ENCODE data around the gene EIF1. TPM values are rescaled to one million over a fixed set of nuclear protein-coding genes. Genes with fewer than 3 reads are reported as not detected.

Gene EIF1
- polyA plus RNA-seq, 1 donor (not counting 4 experiments of a cell fraction or from before 2014, with no cell fraction given) = 308 TPM

GRCh38 chr17:41738801-41739112 lies 50.1 kb downstream of the EIF1 start:
- Histone ChIP-seq H3K36me3 (ENCODE audit: control insufficient read depth in 2 of 2, extremely low read depth in 1 of 2, insufficient read depth in 2 of 2, low read length in 2 of 2) (no peaks in the 10 kb centered on the region), H3K4me1 (ENCODE audit: control insufficient read depth, extremely low read depth, insufficient read depth, low read length) (peaks cover 52% of the 10 kb centered on the region), H3K79me2 (ENCODE audit: control insufficient read depth, insufficient read depth, low read length) (no peaks in the 10 kb centered on the region), H2AFZ (ENCODE audit: control insufficient read depth, low read length) (no peak overlapping the region), H3K9ac (ENCODE audit: control insufficient read depth, extremely low read depth, insufficient read depth, low read length) (peak overlapping the region; percentile 86), H3K27me3 (ENCODE audit: control insufficient read depth, extremely low read depth, insufficient read depth, low read length) (peaks cover 22% of the 10 kb centered on the region), H3K27ac (ENCODE audit: control insufficient read depth, insufficient read depth, low read length) (peak overlapping the region; percentile 77), H4K20me1 (ENCODE audit: control insufficient read depth, extremely low read depth, insufficient read depth, low read length) (no peaks in the 10 kb centered on the region), H3K4me2 (ENCODE audit: control insufficient read depth, extremely low read depth, insufficient read depth, low read depth, low read length) (no peak overlapping the region), H3K9me1 (ENCODE audit: control insufficient read depth, extremely low read depth, insufficient read depth, low read length) (peaks cover 6% of the 10 kb centered on the region), H3K9me3 (ENCODE audit: control insufficient read depth, low read depth, low read length) (no peaks in the 10 kb centered on the region), H3K4me3 (ENCODE audit: control insufficient read depth in 2 of 3, extremely low read depth in 1 of 3, insufficient read depth in 2 of 3, low read depth in 1 of 3, low read length in 3 of 3) (no peak overlapping the region)
- FAIRE-seq (no peak), DNase-seq (ENCODE audit: low read depth, low spot score) (no peak)
- TF ChIP-seq EZH2 (IDR thresholded peaks at IDR 0.05; ENCODE audit: low read length) = no peak
- dilution Hi-C loops (cut with MboI; ENCODE audit: extremely low pct_ligation_motif_present, low sequenced_read_pairs) = no loop called here

DNA sequence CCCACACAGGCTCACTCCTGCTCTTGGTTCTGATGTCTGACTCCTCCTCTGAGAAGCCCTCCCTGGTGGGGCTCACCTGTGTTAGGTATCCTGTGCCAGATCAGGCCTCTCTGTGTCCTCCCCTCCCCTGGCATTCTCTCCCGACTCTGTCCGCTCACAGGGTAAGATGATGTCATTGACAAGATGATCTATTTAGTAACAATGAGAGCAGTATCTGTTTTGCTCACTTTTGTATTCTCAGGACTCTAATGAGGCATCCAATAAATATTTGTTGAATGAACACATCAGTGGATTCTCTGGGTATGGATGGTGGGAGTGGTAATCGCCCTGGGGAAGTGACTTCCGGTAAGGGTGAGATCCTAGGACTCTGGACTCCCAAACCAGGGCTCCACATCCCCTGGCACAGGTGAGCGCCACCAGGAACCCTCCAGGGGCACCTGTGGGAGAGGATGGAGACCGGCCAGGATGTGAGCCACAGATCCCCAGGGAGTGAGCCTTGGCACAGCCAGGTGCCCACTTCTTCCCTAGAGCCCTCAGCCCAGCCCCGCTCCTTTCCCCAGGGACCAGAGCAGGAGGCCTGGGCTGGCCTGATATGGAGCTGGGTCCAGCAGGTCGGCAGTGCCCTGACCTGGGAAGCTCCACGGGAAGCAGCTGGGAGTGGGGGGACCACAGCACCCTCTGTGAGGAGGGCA lies 51.1 kb downstream of the EIF1 start:
- peaks cover 6% of the 10 kb centered on the region for H3K9me1 ChIP-seq (ENCODE audit: control insufficient read depth, extremely low read depth, insufficient read depth, low read length)
- DNase-seq (ENCODE audit: low read depth, low spot score) = peak; percentile 74
- peak overlapping the region; percentile 12 for H2AFZ ChIP-seq (ENCODE audit: control insufficient read depth, low read length)
- peaks cover 45% of the 10 kb centered on the region for H3K4me1 ChIP-seq (ENCODE audit: control insufficient read depth, extremely low read depth, insufficient read depth, low read length)
- H3K79me2 ChIP-seq (ENCODE audit: control insufficient read depth, insufficient read depth, low read length) = no peaks in the 10 kb centered on the region
- H3K4me3 ChIP-seq (ENCODE audit: control insufficient read depth in 2 of 3, extremely low read depth in 1 of 3, insufficient read depth in 2 of 3, low read depth in 1 of 3, low read length in 3 of 3) = peak overlapping the region in 1 of 3 experiments; percentile 49
- H3K27me3 ChIP-seq (ENCODE audit: control insufficient read depth, extremely low read depth, insufficient read depth, low read length) = peaks cover 11% of the 10 kb centered on the region
- H3K9ac ChIP-seq (ENCODE audit: control insufficient read depth, extremely low read depth, insufficient read depth, low read length) = peak overlapping the region; percentile 86
- dilution Hi-C loops (cut with MboI; ENCODE audit: extremely low pct_ligation_motif_present, low sequenced_read_pairs) = no loop called here
- no peaks in the 10 kb centered on the region for H3K36me3 ChIP-seq (ENCODE audit: control insufficient read depth in 2 of 2, extremely low read depth in 1 of 2, insufficient read depth in 2 of 2, low read length in 2 of 2)
- H3K4me2 ChIP-seq (ENCODE audit: control insufficient read depth, extremely low read depth, insufficient read depth, low read depth, low read length) = peak overlapping the region; percentile 52
- H3K9me3 ChIP-seq (ENCODE audit: control insufficient read depth, low read depth, low read length) = no peaks in the 10 kb centered on the region
- peak; percentile 73 for FAIRE-seq
- H4K20me1 ChIP-seq (ENCODE audit: control insufficient read depth, extremely low read depth, insufficient read depth, low read length) = no peaks in the 10 kb centered on the region
- no peak for TF ChIP-seq EZH2 (IDR thresholded peaks at IDR 0.05; ENCODE audit: low read length)
- no peak for TF ChIP-seq CTCF (optimal IDR thresholded peaks at IDR 0.05 in 1 of 3, IDR thresholded peaks at IDR 0.05 in 1 of 3, conservative IDR thresholded peaks at IDR 0.05 in 1 of 3; ENCODE audit: extremely low read depth in 1 of 3, insufficient read depth in 2 of 3, low read length in 3 of 3)
- peak overlapping the region; percentile 95 for H3K27ac ChIP-seq (ENCODE audit: control insufficient read depth, insufficient read depth, low read length)

- FAIRE-seq (no peak), DNase-seq (ENCODE audit: low read depth, low spot score) (no peak)
- Histone ChIP-seq H3K79me2 (ENCODE audit: control insufficient read depth, insufficient read depth, low read length) (no peaks in the 10 kb centered on the region), H3K9me1 (ENCODE audit: control insufficient read depth, extremely low read depth, insufficient read depth, low read length) (peaks cover 6% of the 10 kb centered on the region), H3K4me3 (ENCODE audit: control insufficient read depth in 2 of 3, extremely low read depth in 1 of 3, insufficient read depth in 2 of 3, low read depth in 1 of 3, low read length in 3 of 3) (no peak overlapping the region), H3K27me3 (ENCODE audit: control insufficient read depth, extremely low read depth, insufficient read depth, low read length) (peaks cover 8% of the 10 kb centered on the region), H3K9ac (ENCODE audit: control insufficient read depth, extremely low read depth, insufficient read depth, low read length) (peak overlapping the region; percentile 67), H3K4me1 (ENCODE audit: control insufficient read depth, extremely low read depth, insufficient read depth, low read length) (peaks cover 45% of the 10 kb centered on the region), H2AFZ (ENCODE audit: control insufficient read depth, low read length) (no peak overlapping the region), H3K27ac (ENCODE audit: control insufficient read depth, insufficient read depth, low read length) (peak overlapping the region; percentile 95), H3K9me3 (ENCODE audit: control insufficient read depth, low read depth, low read length) (no peaks in the 10 kb centered on the region), H3K4me2 (ENCODE audit: control insufficient read depth, extremely low read depth, insufficient read depth, low read depth, low read length) (peak overlapping the region; percentile 52), H4K20me1 (ENCODE audit: control insufficient read depth, extremely low read depth, insufficient read depth, low read length) (no peaks in the 10 kb centered on the region), H3K36me3 (ENCODE audit: control insufficient read depth in 2 of 2, extremely low read depth in 1 of 2, insufficient read depth in 2 of 2, low read length in 2 of 2) (no peaks in the 10 kb centered on the region)
- dilution Hi-C loops (cut with MboI; ENCODE audit: extremely low pct_ligation_motif_present, low sequenced_read_pairs) = no loop called here
- no peak for TF ChIP-seq EZH2 (IDR thresholded peaks at IDR 0.05; ENCODE audit: low read length)
- no peak for TF ChIP-seq CTCF (optimal IDR thresholded peaks at IDR 0.05 in 1 of 3, IDR thresholded peaks at IDR 0.05 in 1 of 3, conservative IDR thresholded peaks at IDR 0.05 in 1 of 3; ENCODE audit: extremely low read depth in 1 of 3, insufficient read depth in 2 of 3, low read length in 3 of 3)
These were observed 51.8 kb downstream of the EIF1 start for GRCh38 chr17:41740506-41740905.
